OCI-LY1 (cell line): ENCODE measurements around the gene ANKRD33.

Source experiments
- H2AFZ ChIP-seq: fragments of 200-600 bp; sonication (generic), shearing (Covaris generic); 2 replicates; pipeline ENCODE4 v1.6.0; 2014; ENCODE audit warnings: antibody characterized with exemption, mild to moderate bottlenecking, low read length
- H3F3A ChIP-seq: fragments of 200-600 bp; sonication (generic), shearing (Covaris generic); 2 replicates; pipeline ENCODE4 v1.6.0; 2014; ENCODE audit warnings: mild to moderate bottlenecking, antibody characterized with exemption, low read length, moderate library complexity; ENCODE audit not compliant: insufficient read depth
- H3K27ac ChIP-seq: fragments of 200-600 bp; sonication (generic); 2 replicates; pipeline ENCODE4 v1.5.1; 2014; ENCODE audit warnings: low read length, mixed run types, mild to moderate bottlenecking, low read depth; ENCODE audit not compliant: poor library complexity, severe bottlenecking
- H3K27me3 ChIP-seq: fragments of 200-600 bp; sonication (generic); 2 replicates; pipeline ENCODE4 v1.6.0; 2014; ENCODE audit warnings: antibody characterized with exemption, mild to moderate bottlenecking, low read length, moderate library complexity; ENCODE audit not compliant: insufficient read depth
- H3K36me3 ChIP-seq: fragments of 200-600 bp; sonication (generic); 2 replicates; pipeline ENCODE4 v1.6.1; 2014; ENCODE audit warnings: mild to moderate bottlenecking, antibody characterized with exemption, low read length, moderate library complexity, mixed read lengths; ENCODE audit not compliant: insufficient read depth
- H3K4me1 ChIP-seq: fragments of 200-600 bp; sonication (generic); 2 replicates; pipeline ENCODE4 v1.5.1; 2014; ENCODE audit warnings: mild to moderate bottlenecking, low read length, moderate library complexity; ENCODE audit not compliant: insufficient read depth, severe bottlenecking
- H3K4me2 ChIP-seq: fragments of 200-600 bp; sonication (generic), shearing (Covaris generic); 2 replicates; pipeline ENCODE4 v1.6.1; 2014; ENCODE audit warnings: low read length
- H3K4me3 ChIP-seq: fragments of 200-600 bp; sonication (generic); 2 replicates; pipeline ENCODE4 v1.5.1; 2014; ENCODE audit warnings: low read length, low read depth, mild to moderate bottlenecking, mixed read lengths; ENCODE audit not compliant: poor library complexity, severe bottlenecking
- H3K79me2 ChIP-seq: fragments of 200-600 bp; shearing (Covaris generic); 2 replicates; pipeline ENCODE4 v1.6.1; 2016; ENCODE audit warnings: mixed run types, low read length, mixed read lengths; ENCODE audit not compliant: insufficient read depth
- H3K9ac ChIP-seq: fragments of 200-600 bp; sonication (generic), shearing (Covaris generic); 2 replicates; pipeline ENCODE4 v1.6.1; 2014; ENCODE audit warnings: mild to moderate bottlenecking, low read length, mixed read lengths
- H3K9me2 ChIP-seq: fragments of 200-600 bp; sonication (generic), shearing (Covaris generic); 2 replicates; pipeline ENCODE4 v1.6.1; 2014; ENCODE audit warnings: low read depth, mild to moderate bottlenecking, low read length, mixed read lengths
- H3K9me3 ChIP-seq: fragments of 200-600 bp; shearing (Covaris generic); 2 replicates; pipeline ENCODE4 v1.6.1; 2014; ENCODE audit warnings: low read length, mixed read lengths
- H4K20me1 ChIP-seq: fragments of 200-600 bp; sonication (generic), shearing (Covaris generic); 2 replicates; pipeline ENCODE4 v1.6.0; 2016; ENCODE audit warnings: mild to moderate bottlenecking, low read length; ENCODE audit not compliant: insufficient read depth
- EZH2 ChIP-seq: fragments of 200-600 bp; sonication (generic), shearing (Covaris generic); IDR thresholded peaks from 2 replicates; pipeline ENCODE4 v1.8.0; 2017; ENCODE audit warnings: borderline replicate concordance, mixed run types, mild to moderate bottlenecking, antibody characterized with exemption, low read length, moderate library complexity, mixed read lengths
- TF ChIP-seq, protein P1 (sequence below): fragments of 200-600 bp; sonication (generic), shearing (Covaris generic); IDR thresholded peaks from 2 replicates; pipeline ENCODE4 v1.5.1; 2017; ENCODE audit warnings: mild to moderate bottlenecking, antibody characterized with exemption, low read length, moderate library complexity, mixed read lengths

Gene ANKRD33

GRCh38 chr12:51868821-51869495 lies 18.9 kb upstream of the ANKRD33 start:
- TF ChIP-seq EZH2, result no peak
- TF ChIP-seq, protein P1, sequence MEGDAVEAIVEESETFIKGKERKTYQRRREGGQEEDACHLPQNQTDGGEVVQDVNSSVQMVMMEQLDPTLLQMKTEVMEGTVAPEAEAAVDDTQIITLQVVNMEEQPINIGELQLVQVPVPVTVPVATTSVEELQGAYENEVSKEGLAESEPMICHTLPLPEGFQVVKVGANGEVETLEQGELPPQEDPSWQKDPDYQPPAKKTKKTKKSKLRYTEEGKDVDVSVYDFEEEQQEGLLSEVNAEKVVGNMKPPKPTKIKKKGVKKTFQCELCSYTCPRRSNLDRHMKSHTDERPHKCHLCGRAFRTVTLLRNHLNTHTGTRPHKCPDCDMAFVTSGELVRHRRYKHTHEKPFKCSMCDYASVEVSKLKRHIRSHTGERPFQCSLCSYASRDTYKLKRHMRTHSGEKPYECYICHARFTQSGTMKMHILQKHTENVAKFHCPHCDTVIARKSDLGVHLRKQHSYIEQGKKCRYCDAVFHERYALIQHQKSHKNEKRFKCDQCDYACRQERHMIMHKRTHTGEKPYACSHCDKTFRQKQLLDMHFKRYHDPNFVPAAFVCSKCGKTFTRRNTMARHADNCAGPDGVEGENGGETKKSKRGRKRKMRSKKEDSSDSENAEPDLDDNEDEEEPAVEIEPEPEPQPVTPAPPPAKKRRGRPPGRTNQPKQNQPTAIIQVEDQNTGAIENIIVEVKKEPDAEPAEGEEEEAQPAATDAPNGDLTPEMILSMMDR, result no peak
- Histone ChIP-seq H3K4me3 (no peak overlapping the region), H3K79me2 (no peaks in the 10 kb centered on the region), H3K27ac (no peak overlapping the region), H3K9me2 (no peaks in the 10 kb centered on the region), H3K36me3 (no peaks in the 10 kb centered on the region), H3K4me1 (no peaks in the 10 kb centered on the region), H3K27me3 (peaks cover 11% of the 10 kb centered on the region), H4K20me1 (no peaks in the 10 kb centered on the region), H3K4me2 (no peak overlapping the region), H3K9ac (no peak overlapping the region), H2AFZ (no peak overlapping the region), H3K9me3 (no peaks in the 10 kb centered on the region), H3F3A (no peaks in the 10 kb centered on the region)

DNA sequence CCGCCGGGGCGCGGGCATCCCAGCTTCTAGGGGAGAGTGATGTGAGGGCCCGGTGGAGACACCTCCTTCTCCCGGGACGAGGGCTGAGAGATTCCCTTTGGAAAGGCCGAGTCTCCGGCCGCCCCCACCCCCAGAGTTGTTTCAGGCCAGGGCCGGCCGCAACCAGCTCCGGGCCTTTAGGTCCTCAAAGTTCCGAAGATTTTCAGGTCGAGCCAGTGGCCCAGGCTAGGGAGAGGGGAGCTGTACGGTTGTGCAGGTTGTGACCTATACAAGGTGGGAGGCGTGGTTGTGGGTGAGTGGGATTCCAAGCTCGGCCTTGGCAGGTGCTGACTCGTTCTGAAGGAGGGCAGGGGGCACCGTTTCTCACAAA lies 18.4 kb upstream of the ANKRD33 start:
- Histone ChIP-seq H3K9me3 (no peaks in the 10 kb centered on the region), H3K27me3 (peaks cover 11% of the 10 kb centered on the region), H3K27ac (no peak overlapping the region), H3F3A (no peaks in the 10 kb centered on the region), H4K20me1 (no peaks in the 10 kb centered on the region), H2AFZ (no peak overlapping the region), H3K36me3 (no peaks in the 10 kb centered on the region), H3K79me2 (no peaks in the 10 kb centered on the region), H3K9me2 (no peaks in the 10 kb centered on the region), H3K4me3 (no peak overlapping the region), H3K4me1 (no peaks in the 10 kb centered on the region), H3K9ac (no peak overlapping the region), H3K4me2 (no peak overlapping the region)
- TF ChIP-seq, protein P1, result no peak
- TF ChIP-seq EZH2, result no peak

GRCh38 chr12:51869931-51870330 lies 18.0 kb upstream of the ANKRD33 start:
- H3K9ac ChIP-seq, result no peak overlapping the region
- H2AFZ ChIP-seq, result no peak overlapping the region
- no peak overlapping the region for H3K4me2 ChIP-seq
- no peak overlapping the region for H3K27ac ChIP-seq
- no peaks in the 10 kb centered on the region for H3F3A ChIP-seq
- no peaks in the 10 kb centered on the region for H3K4me1 ChIP-seq
- H4K20me1 ChIP-seq, result no peaks in the 10 kb centered on the region
- H3K36me3 ChIP-seq, result no peaks in the 10 kb centered on the region
- no peaks in the 10 kb centered on the region for H3K9me3 ChIP-seq
- no peaks in the 10 kb centered on the region for H3K79me2 ChIP-seq
- peaks cover 11% of the 10 kb centered on the region for H3K27me3 ChIP-seq
- TF ChIP-seq, protein P1, result no peak
- no peak for TF ChIP-seq EZH2
- H3K9me2 ChIP-seq, result no peaks in the 10 kb centered on the region
- H3K4me3 ChIP-seq, result no peak overlapping the region
